A549 (cell line): ENCODE measurements around the gene ANKRD63. TPM values are rescaled to one million over a fixed set of nuclear protein-coding genes. Genes with fewer than 3 reads are reported as not detected.

ENCODE experiments used
- ATAC-seq, 2 experiments: fragments of 200-7000 bp in 1 of 2; fragments of >200 bp in 1 of 2; cut with Nextera tagmentation in 1 of 2; cut with Tn5 transposase in 1 of 2; 3 replicates each; pipeline versions ENCODE4 v1.8.0 to v1.9.1; 2018 to 2020; ENCODE audit warnings: mild to moderate bottlenecking in 1 of 2, moderate library complexity in 1 of 2
- CTCF ChIA-PET: fragments of 300-600 bp; sonication (Branson Sonifier 250); formaldehyde crosslinking; extraction: SDS; loops from one replicate; lab custom pipeline; 2021; ENCODE audit warnings: antibody characterized with exemption, inconsistent platforms; lab: Yijun Ruan, JAX
- POLR2A ChIA-PET: fragments of 350-600 bp; formaldehyde crosslinking; extraction: SDS; loops from one replicate; lab custom pipeline; 2021; ENCODE audit warnings: antibody characterized with exemption, inconsistent platforms; lab: Yijun Ruan, JAX
- DNase-seq, 2 experiments: peaks; one replicate each; pipeline versions ENCODE4 v3.0.0 to v3.0.0-alpha.2; 2011 to 2016; ENCODE audit warnings: low read depth in 1 of 2, low spot score in 1 of 2
- FAIRE-seq: peaks from 2 replicates; lab custom pipeline; 2011; peaks lifted over from hg19 to GRCh38; lab: Jason Lieb, UNC
- H3K27ac ChIP-seq, 2 experiments: fragments of >200 bp; sonication (Bioruptor Twin); formaldehyde crosslinking; 3 replicates each; pipeline ENCODE4 v1.5.1; 2016 to 2017
- H3K4me1 ChIP-seq: fragments of >200 bp; sonication (Bioruptor Twin); formaldehyde crosslinking; 3 replicates; pipeline ENCODE4 v1.6.1; 2016
- H3K4me2 ChIP-seq: fragments of >200 bp; sonication (Bioruptor Twin); formaldehyde crosslinking; 3 replicates; pipeline ENCODE4 v1.6.1; 2016
- H3K4me3 ChIP-seq: fragments of >200 bp; sonication (Bioruptor Twin); formaldehyde crosslinking; 3 replicates; pipeline ENCODE4 v1.5.1; 2016
- H3K9me3 ChIP-seq: fragments of >200 bp; sonication (Bioruptor Twin); formaldehyde crosslinking; 3 replicates; pipeline ENCODE4 v1.6.1; 2016
- CHD4 ChIP-seq: fragments of 200-600 bp; sonication (generic); IDR thresholded peaks from 2 replicates; pipeline ENCODE4 v1.6.1; 2016; ENCODE audit warnings: antibody characterized with exemption, mild to moderate bottlenecking, borderline replicate concordance
- ESRRA ChIP-seq: fragments of 150-350 bp; IDR thresholded peaks from 2 replicates; pipeline ENCODE4 v1.6.1; 2014; ENCODE audit warnings: mild to moderate bottlenecking, low read length, borderline replicate concordance
- FOSB ChIP-seq: fragments of 250-450 bp; sonication (Bioruptor Pico); IDR thresholded peaks from 2 replicates; pipeline ENCODE4 v1.5.0; 2020; ENCODE audit warnings: mild to moderate bottlenecking, moderate library complexity
- FOXS1 ChIP-seq: fragments of 250-450 bp; sonication (Bioruptor Pico); IDR thresholded peaks from 2 replicates; pipeline ENCODE4 v1.5.0; 2020; ENCODE audit warnings: mild to moderate bottlenecking, moderate library complexity
- GATA3 ChIP-seq: IDR thresholded peaks from 2 replicates; pipeline ENCODE4 v1.6.1; 2012; ENCODE audit warnings: borderline replicate concordance
- HOXB13 ChIP-seq: fragments of 250-450 bp; sonication (Bioruptor Pico); IDR thresholded peaks from 2 replicates; pipeline ENCODE4 v1.5.0; 2020; ENCODE audit warnings: low read depth, mild to moderate bottlenecking, moderate library complexity
- JUNB ChIP-seq: fragments of >200 bp; sonication (Bioruptor Twin); formaldehyde crosslinking; IDR thresholded peaks from 2 replicates; pipeline ENCODE4 v1.6.1; 2016
- KDM1A ChIP-seq: fragments of 200-600 bp; sonication (generic); IDR thresholded peaks from 2 replicates; pipeline ENCODE4 v1.6.1; 2016; ENCODE audit warnings: low read depth, mild to moderate bottlenecking
- MAX ChIP-seq: IDR thresholded peaks from 2 replicates; pipeline ENCODE4 v1.6.1; 2012
- MAZ ChIP-seq: fragments of 150-350 bp; IDR thresholded peaks from 2 replicates; pipeline ENCODE4 v1.6.1; 2014; ENCODE audit warnings: antibody characterized with exemption, low read depth, low read length, borderline replicate concordance
- MYC ChIP-seq: IDR thresholded peaks from 2 replicates; pipeline ENCODE4 v1.6.1; 2012; ENCODE audit warnings: mild to moderate bottlenecking, inconsistent platforms, low read length, improper control_type of control experiment, borderline replicate concordance
- NFE2L2 ChIP-seq: fragments of 150-350 bp; conservative IDR thresholded peaks from 2 replicates; pipeline ENCODE4 v1.6.1; 2014; ENCODE audit warnings: low read length
- NR3C1 ChIP-seq: fragments of >200 bp; sonication (Bioruptor Twin); formaldehyde crosslinking; IDR thresholded peaks from 3 replicates; pipeline ENCODE4 v1.6.1; 2017
- PHF8 ChIP-seq: fragments of 200-600 bp; sonication (generic); IDR thresholded peaks from 2 replicates; pipeline ENCODE4 v1.6.1; 2016; ENCODE audit warnings: low read depth, mild to moderate bottlenecking, antibody characterized with exemption, moderate library complexity, borderline replicate concordance
- POLR2A ChIP-seq: IDR thresholded peaks from 2 replicates; pipeline ENCODE4 v1.6.1; 2012; ENCODE audit warnings: mild to moderate bottlenecking, low read length
- RARB ChIP-seq: fragments of 250-450 bp; sonication (Bioruptor Pico); IDR thresholded peaks from 2 replicates; pipeline ENCODE4 v1.8.0; 2021; ENCODE audit warnings: mild to moderate bottlenecking, moderate library complexity
- REST ChIP-seq: fragments of 200-600 bp; sonication (generic); IDR thresholded peaks from 2 replicates; pipeline ENCODE4 v1.6.1; 2016; ENCODE audit warnings: antibody characterized with exemption, mild to moderate bottlenecking, moderate library complexity
- RFX5 ChIP-seq: fragments of 450-650 bp; IDR thresholded peaks from 2 replicates; pipeline ENCODE4 v1.7.1; 2014; ENCODE audit warnings: antibody characterized with exemption, mild to moderate bottlenecking, moderate library complexity
- SMC3 ChIP-seq: fragments of >200 bp; sonication (Bioruptor Twin); formaldehyde crosslinking; IDR thresholded peaks from 3 replicates; pipeline ENCODE4 v1.6.1; 2018; ENCODE audit warnings: inconsistent platforms
- SREBF2 ChIP-seq: fragments of 450-650 bp; IDR thresholded peaks from 2 replicates; pipeline ENCODE4 v1.6.1; 2014; ENCODE audit warnings: mild to moderate bottlenecking, moderate library complexity
- TP53 ChIP-seq: fragments of 250-450 bp; sonication (Bioruptor Pico); IDR thresholded peaks from 2 replicates; pipeline ENCODE4 v1.5.0; 2021; ENCODE audit warnings: mild to moderate bottlenecking, moderate library complexity
- ZNF302 ChIP-seq: fragments of 250-450 bp; sonication (Bioruptor Pico); IDR thresholded peaks from 2 replicates; pipeline ENCODE4 v1.9.0; 2021; ENCODE audit warnings: inconsistent platforms, mild to moderate bottlenecking, moderate library complexity
- WGBS: methylation state at CpG from one replicate; pipeline ENCODE4 v1.1.6; 2017; ENCODE audit errors: missing lambda C conversion rate; 5-methylcytosine and 5-hydroxymethylcytosine counted together
- polyA minus RNA-seq: library from RNA; depleted of rRNA, polyadenylated mRNA; stranded (reverse); fragments of >200 nt; gene quantifications from 2 replicates; pipeline ENCODE4 v1.2.3, GENCODE V29; 2011; rRNA and poly(A)+ RNA removed
- polyA plus RNA-seq, 4 experiments: library from polyadenylated mRNA; depleted of rRNA in 3 of 4; stranded (reverse); fragments of >200 nt; fragmentation: RNase III in 1 of 4; extraction: RNeasy Plus Mini Kit Qiagen cat#74134 plus additional on column Dnase treatment in 1 of 4; gene quantifications; 2 replicates in 3 of 4; 3 replicates in 1 of 4; pipeline ENCODE4 v1.2.3, GENCODE V29; 2011 to 2017
- TF ChIP-seq, protein P1 (sequence below): IDR thresholded peaks from 2 replicates; pipeline ENCODE4 v1.6.1; 2012; ENCODE audit warnings: low read depth, borderline replicate concordance

ANKRD63 gene
- polyA plus RNA-seq (2011; rRNA removed): not detected in 2 replicates
- polyA plus RNA-seq (2012; cell fraction: cytosol; rRNA removed): 0.12 and 0.29 TPM in 2 replicates
- 0.40 and 0.96 TPM in 2 replicates for polyA plus RNA-seq (2012; cell fraction: nucleus; rRNA removed)
- polyA plus RNA-seq (2017; fragmentation: RNase III; extraction: RNeasy Plus Mini Kit Qiagen cat#74134 plus additional on column Dnase treatment): 0.08 to 0.25 TPM (median 0.10 TPM) in 3 replicates
- not detected in 2 replicates for polyA minus RNA-seq

- no peak for FAIRE-seq
- H3K4me2 ChIP-seq: peak within 1 kb of the TSS; percentile 91
- CTCF ChIA-PET: interaction anchor here (0.7 to 2.8 kb wide), 15 partner anchors 9 to 237 kb away, joined by 3 to 16 read pairs (median 4); no protein-coding TSS in a partner anchor
- H3K4me3 ChIP-seq: peak within 1 kb of the TSS; percentile 65
- H3K9me3 ChIP-seq: no peaks in the 10 kb centered on the region
- ATAC-seq: peak; percentile 32 to 65
- peaks cover 9% of the 10 kb centered on the region; the same call in 2 of the 3 replicates for H3K4me1 ChIP-seq
- peak in 1 of 2 experiments; percentile 54 for DNase-seq
- 79% methylated on average over 10 of the region's 76 CpGs for WGBS
- TF ChIP-seq NR3C1 (no peak), CHD4 (no peak), SREBF2 (no peak), MAZ (no peak), JUNB (no peak), GATA3 (no peak), REST (no peak), MYC (no peak), FOSB (CRISPR knock-in tag) (no peak), FOXS1 (CRISPR knock-in tag) (no peak), RARB (CRISPR knock-in tag) (no peak), KDM1A (no peak)
- POLR2A ChIA-PET: no interaction called here
- peak within 1 kb of the TSS; percentile 72 to 86 for H3K27ac ChIP-seq
Observed at GRCh38 chr15:40282869-40283614, at the start of gene ANKRD63. ANKRD63 (minus strand) TSS chr15:40283064; CDS start chr15:40282586, 478 bp downstream.

- H3K9me3 ChIP-seq: no peaks in the 10 kb centered on the region
- no peak overlapping the region for H3K4me2 ChIP-seq
- FAIRE-seq: no peak
- no peak for ATAC-seq
- H3K27ac ChIP-seq: no peak overlapping the region
- TF ChIP-seq NFE2L2 (no peak), POLR2A (no peak), ZNF302 (CRISPR knock-in tag) (no peak), SMC3 (no peak), FOXS1 (CRISPR knock-in tag) (no peak), MAX (no peak), ESRRA (no peak), RFX5 (no peak), PHF8 (no peak), TP53 (CRISPR knock-in tag) (no peak), HOXB13 (CRISPR knock-in tag) (no peak), RARB (CRISPR knock-in tag) (no peak), GATA3 (no peak)
- TF ChIP-seq, protein P1, sequence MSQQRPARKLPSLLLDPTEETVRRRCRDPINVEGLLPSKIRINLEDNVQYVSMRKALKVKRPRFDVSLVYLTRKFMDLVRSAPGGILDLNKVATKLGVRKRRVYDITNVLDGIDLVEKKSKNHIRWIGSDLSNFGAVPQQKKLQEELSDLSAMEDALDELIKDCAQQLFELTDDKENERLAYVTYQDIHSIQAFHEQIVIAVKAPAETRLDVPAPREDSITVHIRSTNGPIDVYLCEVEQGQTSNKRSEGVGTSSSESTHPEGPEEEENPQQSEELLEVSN: no peak
- no peaks in the 10 kb centered on the region for H3K4me1 ChIP-seq
- no peak for DNase-seq
- H3K4me3 ChIP-seq: no peak overlapping the region
- WGBS: 77% methylated on average over 8 of the region's 8 CpGs
- POLR2A ChIA-PET: no interaction called here
- CTCF ChIA-PET: interaction anchor here (0.6 to 4.0 kb wide), 5 partner anchors 11 to 230 kb away, joined by 3 to 24 read pairs (median 6); partner anchors contain the start of gene INAFM2
Observed at GRCh38 chr15:40332113-40332781, 49.4 kb upstream of the ANKRD63 start.
